Mucosa of descending colon (tissue), 3 donors: ENCODE measurements around the gene FAM111A. TPM values are rescaled to one million over a fixed set of nuclear protein-coding genes. Genes with fewer than 3 reads are reported as not detected.
A peak's percentile ranks its signal among the peaks of the same experiment; 100 is the strongest.
"Not testable (repeated sequence)": the region's sequence is repeated elsewhere in the genome, so short reads cannot be mapped to it uniquely, and the experiment has no call there.

ENCODE experiments used
- ATAC-seq: fragments of 200-7000 bp; cut with Tn5 transposase; one replicate; pipeline ENCODE4 v1.9.1; 2020; ENCODE audit warnings: mild to moderate bottlenecking, moderate library complexity
- DNase-seq, 3 donors: peaks; one replicate each; pipeline ENCODE4 v3.0.0-alpha.2; 2020
- H3K36me3 ChIP-seq: fragments of 200-600 bp; one replicate; pipeline ENCODE4 v1.8.0; 2021; ENCODE audit warnings: low read depth, mild to moderate bottlenecking
- H3K4me1 ChIP-seq: fragments of 200-600 bp; one replicate; pipeline ENCODE4 v1.8.0; 2021; ENCODE audit warnings: low read depth, mild to moderate bottlenecking
- H3K4me3 ChIP-seq: fragments of 200-600 bp; one replicate; pipeline ENCODE4 v1.8.0; 2021; ENCODE audit warnings: mild to moderate bottlenecking
- H3K9me3 ChIP-seq: fragments of 200-600 bp; one replicate; pipeline ENCODE4 v1.8.0; 2021; ENCODE audit warnings: mild to moderate bottlenecking
- intact Hi-C, 2 donors: fragments of 100-400 bp; cut with DNase I in 1 of 2; cut with micrococcal nuclease in 1 of 2; formaldehyde crosslinking; loops; one replicate each; pipeline versions ENCODE4 v1.11.0 to v1.11.1; 2022; cut with DNase I, micrococcal nuclease
- long read RNA-seq, 2 donors: library from polyadenylated mRNA; unstranded; transcript quantifications; one replicate each; pipeline ENCODE4 v2.0.0, GENCODE V29; 2019 to 2021
- total RNA-seq, 3 donors: library from RNA; stranded (reverse); fragmentation: NEBNext Ultra II Directional in 2 of 3; extraction: Animal tissue kit (Norgen Biotek cat#: 25700) in 2 of 3; gene quantifications; one replicate each; pipeline versions ENCODE4 v1.2.1 to v1.2.4, GENCODE V29; 2021 to 2023
- TF ChIP-seq, protein P1 (sequence below): fragments of 200-600 bp; IDR thresholded peaks from one replicate; pipeline ENCODE4 v1.8.0; 2022; ENCODE audit warnings: antibody characterized with exemption, mild to moderate bottlenecking
- donor health status: DM: no; HTN: no; CAD: no; lungs with moderate emphysema.
- donor health status: DM: no; HTN: no; CAD: no.
- donor health status: DM: no; HTN: yes; CAD: no.

FAM111A gene, protein sequence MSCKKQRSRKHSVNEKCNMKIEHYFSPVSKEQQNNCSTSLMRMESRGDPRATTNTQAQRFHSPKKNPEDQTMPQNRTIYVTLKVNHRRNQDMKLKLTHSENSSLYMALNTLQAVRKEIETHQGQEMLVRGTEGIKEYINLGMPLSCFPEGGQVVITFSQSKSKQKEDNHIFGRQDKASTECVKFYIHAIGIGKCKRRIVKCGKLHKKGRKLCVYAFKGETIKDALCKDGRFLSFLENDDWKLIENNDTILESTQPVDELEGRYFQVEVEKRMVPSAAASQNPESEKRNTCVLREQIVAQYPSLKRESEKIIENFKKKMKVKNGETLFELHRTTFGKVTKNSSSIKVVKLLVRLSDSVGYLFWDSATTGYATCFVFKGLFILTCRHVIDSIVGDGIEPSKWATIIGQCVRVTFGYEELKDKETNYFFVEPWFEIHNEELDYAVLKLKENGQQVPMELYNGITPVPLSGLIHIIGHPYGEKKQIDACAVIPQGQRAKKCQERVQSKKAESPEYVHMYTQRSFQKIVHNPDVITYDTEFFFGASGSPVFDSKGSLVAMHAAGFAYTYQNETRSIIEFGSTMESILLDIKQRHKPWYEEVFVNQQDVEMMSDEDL
- 10 to 100 TPM; 33.6 to 36.0 (median 35.6) TPM for total RNA-seq
- long read RNA-seq, donor 1, partial matches to known transcripts = 3 of 8 reads
- long read RNA-seq, donor 1, other reads (novel, unspliced or antisense) = 4 of 8 reads
- long read RNA-seq, donor 2, partial matches to known transcripts = 0 of 6 reads
- long read RNA-seq, donor 2, other reads (novel, unspliced or antisense) = 4 of 6 reads

DNA sequence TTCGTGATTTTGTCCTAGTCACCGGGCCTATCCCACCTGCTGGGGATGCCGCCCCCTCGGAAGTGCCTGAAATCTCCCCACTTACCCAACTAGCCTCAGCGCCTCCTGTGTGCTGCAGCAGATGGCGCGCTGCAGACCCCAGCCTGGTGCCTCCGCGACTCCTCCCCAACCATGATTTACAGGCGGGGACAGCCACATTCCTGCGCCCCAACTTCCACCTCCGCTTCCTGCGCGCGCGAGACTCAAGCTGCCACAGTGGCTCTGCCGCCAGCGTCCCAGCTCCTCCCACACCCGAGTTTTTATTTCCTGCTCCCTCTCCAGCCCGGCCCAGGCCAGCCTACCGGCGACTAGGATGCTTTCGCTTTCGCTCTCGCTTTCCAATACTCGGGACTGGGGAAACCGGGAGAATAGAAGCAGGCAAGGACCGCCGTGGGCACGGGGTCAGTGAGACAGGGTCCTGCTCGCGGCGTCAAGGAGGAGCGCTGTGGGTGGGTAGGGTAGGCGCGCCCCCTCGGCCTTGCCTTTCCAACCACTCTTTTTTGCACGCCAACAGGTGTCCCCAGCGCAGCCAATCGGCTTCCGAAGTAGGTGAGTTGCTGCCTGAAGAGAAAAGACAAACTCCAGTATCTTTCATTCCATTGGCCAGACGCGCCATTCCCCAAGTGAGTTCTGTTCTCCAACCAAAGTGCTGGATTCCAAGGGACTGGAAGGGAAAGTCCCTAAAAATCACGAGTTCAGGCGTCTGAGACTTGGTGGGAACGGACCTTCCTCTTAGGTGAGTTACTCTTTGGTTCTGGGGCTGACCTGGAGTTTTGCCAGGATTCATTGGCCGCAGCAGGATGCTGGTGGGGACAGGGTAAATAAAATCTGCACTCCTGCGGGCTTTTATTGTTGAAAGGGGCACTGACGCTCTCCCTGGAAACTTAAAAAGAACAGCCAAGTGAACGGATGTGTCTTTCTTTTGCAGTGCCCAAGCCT, at the start of gene FAM111A:
Gene FAM111A (plus strand): TSS at position 327 of the 978 bp plus-strand sequence. CDS start 6,017 bp downstream, outside the sequence.
- TF ChIP-seq, protein P1, sequence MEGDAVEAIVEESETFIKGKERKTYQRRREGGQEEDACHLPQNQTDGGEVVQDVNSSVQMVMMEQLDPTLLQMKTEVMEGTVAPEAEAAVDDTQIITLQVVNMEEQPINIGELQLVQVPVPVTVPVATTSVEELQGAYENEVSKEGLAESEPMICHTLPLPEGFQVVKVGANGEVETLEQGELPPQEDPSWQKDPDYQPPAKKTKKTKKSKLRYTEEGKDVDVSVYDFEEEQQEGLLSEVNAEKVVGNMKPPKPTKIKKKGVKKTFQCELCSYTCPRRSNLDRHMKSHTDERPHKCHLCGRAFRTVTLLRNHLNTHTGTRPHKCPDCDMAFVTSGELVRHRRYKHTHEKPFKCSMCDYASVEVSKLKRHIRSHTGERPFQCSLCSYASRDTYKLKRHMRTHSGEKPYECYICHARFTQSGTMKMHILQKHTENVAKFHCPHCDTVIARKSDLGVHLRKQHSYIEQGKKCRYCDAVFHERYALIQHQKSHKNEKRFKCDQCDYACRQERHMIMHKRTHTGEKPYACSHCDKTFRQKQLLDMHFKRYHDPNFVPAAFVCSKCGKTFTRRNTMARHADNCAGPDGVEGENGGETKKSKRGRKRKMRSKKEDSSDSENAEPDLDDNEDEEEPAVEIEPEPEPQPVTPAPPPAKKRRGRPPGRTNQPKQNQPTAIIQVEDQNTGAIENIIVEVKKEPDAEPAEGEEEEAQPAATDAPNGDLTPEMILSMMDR = no peak
- peak; percentile 92 for ATAC-seq
- Histone ChIP-seq H3K36me3 (peaks cover 3% of the 10 kb centered on the region), H3K9me3 (no peaks in the 10 kb centered on the region), H3K4me3 (peak within 1 kb of the TSS; percentile 63), H3K4me1 (peaks cover 31% of the 10 kb centered on the region)
- peak; percentile 90 to 95 (median 92) for DNase-seq
- intact Hi-C loops = loop anchor here in 1 of 2 donors (5.0 kb wide), 1 partner anchor 36 kb away; the partner anchor contains the start of gene FAM111B

DNA sequence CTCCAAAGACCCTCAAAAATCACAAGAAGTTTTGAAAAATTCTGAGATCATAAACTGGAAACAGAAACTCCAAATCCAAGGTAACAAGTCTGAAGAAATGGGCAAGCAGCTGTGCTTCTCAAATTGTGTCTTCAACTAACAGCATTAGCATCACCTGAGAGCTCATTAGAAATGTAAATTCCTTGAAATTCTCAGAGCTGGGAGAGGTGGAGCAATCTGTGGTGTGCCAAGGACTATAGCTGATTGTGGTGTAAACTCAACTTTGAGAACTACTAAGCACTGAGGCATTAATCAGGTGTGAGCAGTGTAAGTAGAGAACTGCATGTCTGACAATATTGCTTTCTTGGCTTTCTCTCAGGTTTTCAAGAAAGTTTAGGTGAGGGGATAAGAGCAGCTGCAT, 49.1 kb upstream of the FAM111A start:
- intact Hi-C loops, H3K4me1 ChIP-seq, H3K9me3 ChIP-seq, H3K4me3 ChIP-seq, ATAC-seq, DNase-seq, H3K36me3 ChIP-seq: not testable (repeated sequence)

DNA sequence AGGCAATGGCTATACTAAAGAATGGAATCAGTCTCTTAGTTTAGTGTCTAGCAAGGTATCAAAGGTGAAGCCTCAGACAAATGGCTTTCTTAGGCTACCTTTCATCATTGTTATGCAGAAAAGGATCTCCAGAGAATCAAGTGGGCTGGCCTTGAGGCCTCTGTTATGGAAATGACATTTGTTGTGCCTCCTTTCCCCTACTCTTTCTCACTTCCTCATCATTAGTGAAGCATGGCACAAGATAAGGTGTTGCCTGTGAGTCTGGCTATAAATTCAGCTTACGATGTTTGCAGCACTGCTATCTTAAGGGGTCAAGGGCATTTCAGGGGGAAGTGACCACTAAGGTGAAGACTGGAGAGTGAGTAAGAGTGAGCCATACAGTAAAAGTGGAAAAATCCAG, 47.4 kb upstream of the FAM111A start:
- ATAC-seq = peak; percentile 38
- H3K4me3 ChIP-seq, H3K9me3 ChIP-seq, H3K4me1 ChIP-seq, H3K36me3 ChIP-seq, DNase-seq, intact Hi-C loops: not testable (repeated sequence)

DNA sequence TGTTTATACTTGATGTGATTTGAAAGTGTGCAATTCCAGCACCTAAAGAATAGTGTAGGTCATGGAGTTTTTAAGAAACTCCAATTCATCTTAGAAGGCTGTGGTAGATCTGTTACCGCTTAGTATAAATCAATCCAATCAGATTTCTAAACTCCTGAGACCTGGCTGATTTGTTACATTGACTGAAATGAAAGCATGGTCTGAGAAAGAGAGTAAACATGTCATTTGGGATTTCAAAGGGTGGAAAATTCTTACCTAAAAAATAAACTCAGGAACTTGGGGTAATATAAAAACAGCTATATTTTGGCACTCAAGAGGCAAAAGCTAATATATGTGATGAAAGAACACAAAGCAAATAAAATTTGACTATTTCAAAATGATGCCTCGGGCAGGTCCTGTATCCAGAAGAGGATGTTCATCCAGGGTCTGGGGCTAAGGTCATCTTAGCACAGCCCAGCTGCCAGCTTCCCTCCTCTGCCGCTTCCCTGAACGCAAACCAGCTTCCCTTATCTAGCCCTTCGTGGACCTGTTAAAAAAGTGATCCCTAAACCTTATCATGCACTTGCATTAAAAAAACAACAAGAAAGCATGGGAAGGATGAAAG, 46.6 kb upstream of the FAM111A start:
- DNase-seq, H3K4me3 ChIP-seq, H3K36me3 ChIP-seq, H3K9me3 ChIP-seq, intact Hi-C loops, ATAC-seq, H3K4me1 ChIP-seq: not testable (repeated sequence)

DNA sequence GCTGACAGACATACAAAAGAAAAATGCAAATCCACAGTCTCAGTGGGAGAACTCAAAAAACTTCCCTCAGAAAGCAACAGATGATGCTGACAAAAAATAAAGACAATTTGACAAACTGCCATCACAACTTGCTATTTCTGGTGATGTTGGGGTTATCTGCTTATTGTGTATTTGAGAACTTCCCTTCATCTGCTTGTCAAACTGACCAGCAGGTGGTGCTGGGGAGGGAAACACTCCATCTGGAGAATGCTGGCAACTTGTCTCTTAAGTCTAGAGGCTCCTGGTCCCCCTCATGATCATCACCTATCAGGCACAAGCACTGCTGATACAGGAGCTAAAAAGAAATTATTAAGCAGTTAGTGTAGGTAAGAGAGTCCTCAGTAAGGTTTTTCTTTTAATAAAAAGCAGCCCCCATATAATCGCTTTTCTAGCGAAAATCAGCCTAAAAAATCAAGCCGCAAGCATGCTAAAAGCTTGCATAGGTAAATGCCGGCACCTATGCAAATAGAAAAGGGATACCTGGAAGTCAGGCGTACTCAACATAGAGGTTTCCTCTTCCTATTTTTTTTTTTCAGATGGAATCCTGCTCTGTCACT, 45.4 kb upstream of the FAM111A start:
- no peak overlapping the region for H3K4me3 ChIP-seq
- peak in 2 of 3 donors; percentile 67 to 89 for DNase-seq
- no peaks in the 10 kb centered on the region for H3K4me1 ChIP-seq
- intact Hi-C loops = no loop called here
- peak; percentile 70 for ATAC-seq
- TF ChIP-seq, protein P1 = peak; percentile 50
- H3K9me3 ChIP-seq = no peaks in the 10 kb centered on the region
- no peaks in the 10 kb centered on the region for H3K36me3 ChIP-seq

DNA sequence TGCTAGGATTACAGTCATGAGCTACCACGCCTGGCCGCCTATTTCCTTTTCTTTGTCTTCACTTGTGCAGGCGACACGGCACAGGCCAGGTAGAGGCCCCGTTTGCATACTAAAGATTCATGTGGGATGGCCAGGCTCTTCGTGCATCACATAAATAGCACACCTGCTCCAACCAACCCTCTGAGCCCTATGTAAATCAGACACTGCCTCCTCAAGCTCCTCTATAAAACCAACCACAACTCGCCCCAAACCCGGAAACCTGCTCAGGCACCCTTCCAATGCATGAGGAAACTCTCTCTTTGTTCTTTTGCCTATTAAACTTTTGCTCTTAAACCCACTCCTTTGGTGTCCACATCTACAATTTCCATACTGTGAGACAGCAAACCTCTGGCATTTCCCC, 44.7 kb upstream of the FAM111A start:
- intact Hi-C loops = not testable (repeated sequence)

More for the DNA sequence above, 44.7 kb upstream of the FAM111A start:
- not testable (repeated sequence) for H3K9me3 ChIP-seq, H3K4me1 ChIP-seq, H3K4me3 ChIP-seq, H3K36me3 ChIP-seq
- ATAC-seq (peak; percentile 42), DNase-seq (peak in 1 of 3 donors; percentile 47)
